Suprapubic skin (tissue), 4 donors: ENCODE results near the gene GRIN2A. TPM values are rescaled to one million over a fixed set of nuclear protein-coding genes. Genes with fewer than 3 reads are reported as not detected.

Experiments used
- DNase-seq, 2 donors: peaks; one replicate each; pipeline ENCODE4 v3.0.0-alpha.2; 2019; ENCODE audit warnings: low spot score in 2 of 2
- H3K27ac ChIP-seq: fragments of 200-600 bp; sonication (generic); one replicate; pipeline ENCODE4 v1.5.1; 2019
- H3K27me3 ChIP-seq: fragments of 200-600 bp; sonication (generic); one replicate; pipeline ENCODE4 v1.5.1; 2019
- H3K36me3 ChIP-seq: fragments of 200-600 bp; sonication (generic); one replicate; pipeline ENCODE4 v1.5.1; 2019
- H3K4me1 ChIP-seq: fragments of 200-600 bp; sonication (generic); one replicate; pipeline ENCODE4 v1.5.1; 2019
- H3K4me3 ChIP-seq: fragments of 200-600 bp; sonication (generic); one replicate; pipeline ENCODE4 v1.5.1; 2019; ENCODE audit warnings: mild to moderate bottlenecking
- H3K9me3 ChIP-seq: fragments of 200-600 bp; sonication (generic); one replicate; pipeline ENCODE4 v1.5.1; 2019
- CTCF ChIP-seq, 2 donors: fragments of 200-600 bp in 1 of 2; fragments of 450-650 bp in 1 of 2; sonication (generic) in 1 of 2; IDR thresholded peaks; one replicate each; pipeline ENCODE4 v1.5.1; 2016 to 2019; ENCODE audit warnings: antibody characterized with exemption in 2 of 2, mild to moderate bottlenecking in 1 of 2, moderate library complexity in 1 of 2
- EP300 ChIP-seq: sonication (generic); formaldehyde crosslinking; IDR thresholded peaks from one replicate; pipeline ENCODE4 v1.6.1; 2017; ENCODE audit warnings: antibody characterized with exemption
- POLR2A ChIP-seq, 2 donors: fragments of 450-650 bp; IDR thresholded peaks; one replicate each; pipeline ENCODE4 v1.6.1; 2017; ENCODE audit warnings: antibody characterized with exemption in 2 of 2, mild to moderate bottlenecking in 2 of 2, moderate library complexity in 2 of 2
- POLR2AphosphoS5 ChIP-seq, 3 donors: sonication (generic); formaldehyde crosslinking; IDR thresholded peaks; one replicate each; pipeline ENCODE4 v1.6.1; 2017; ENCODE audit warnings: antibody characterized with exemption in 3 of 3
- WGBS: methylation state at CpG from one replicate; pipeline ENCODE4 v1.1.5; 2018; 5-methylcytosine and 5-hydroxymethylcytosine counted together
- total RNA-seq, 4 donors: library from RNA; depleted of rRNA; stranded (reverse); fragments of >200 nt; gene quantifications; one replicate each; pipeline ENCODE4 v1.1.0, GENCODE V29; 2016

GRIN2A gene
- total RNA-seq, 4 donors from 2014 or later: 0.08 to 5.4 (median 1.3) TPM

GRCh38 chr16:10085078-10085798, 97.0 kb downstream of the GRIN2A start:
- no peak for DNase-seq
- Histone ChIP-seq H3K27me3 (no peaks in the 10 kb centered on the region), H3K36me3 (no peaks in the 10 kb centered on the region), H3K27ac (no peak overlapping the region), H3K4me3 (no peak overlapping the region), H3K9me3 (no peaks in the 10 kb centered on the region), H3K4me1 (peaks cover 1% of the 10 kb centered on the region)
- WGBS: 83% methylated on average over 6 of the region's 6 CpGs
- TF ChIP-seq CTCF (IDR thresholded peaks at IDR 0.05): no peak
- no peak for TF ChIP-seq POLR2A (IDR thresholded peaks at IDR 0.05)
- no peak for TF ChIP-seq EP300
- TF ChIP-seq POLR2AphosphoS5 (IDR thresholded peaks at IDR 0.05): no peak

- peaks cover 8% of the 10 kb centered on the region for H3K4me1 ChIP-seq
- H3K4me3 ChIP-seq: no peak overlapping the region
- 73% methylated on average over 4 of the region's 5 CpGs for WGBS
- TF ChIP-seq CTCF (IDR thresholded peaks at IDR 0.05) (no peak), POLR2AphosphoS5 (IDR thresholded peaks at IDR 0.05) (no peak), EP300 (no peak), POLR2A (IDR thresholded peaks at IDR 0.05) (no peak)
- no peaks in the 10 kb centered on the region for H3K36me3 ChIP-seq
- no peaks in the 10 kb centered on the region for H3K27me3 ChIP-seq
- no peak overlapping the region for H3K27ac ChIP-seq
- DNase-seq: no peak
- no peaks in the 10 kb centered on the region for H3K9me3 ChIP-seq
Observed at GRCh38 chr16:10083301-10083700, 98.9 kb downstream of the GRIN2A start.

GRCh38 chr16:10081201-10081940, 100.9 kb downstream of the GRIN2A start:
- H3K9me3 ChIP-seq: no peaks in the 10 kb centered on the region
- H3K27ac ChIP-seq: no peak overlapping the region
- no peak overlapping the region for H3K4me3 ChIP-seq
- DNase-seq: no peak
- H3K36me3 ChIP-seq: no peaks in the 10 kb centered on the region
- H3K4me1 ChIP-seq: peaks cover 8% of the 10 kb centered on the region
- TF ChIP-seq POLR2A (IDR thresholded peaks at IDR 0.05) (no peak), EP300 (no peak), CTCF (IDR thresholded peaks at IDR 0.05) (no peak), POLR2AphosphoS5 (IDR thresholded peaks at IDR 0.05) (no peak)
- WGBS: 73% methylated on average over 1 of the region's 1 CpG
- H3K27me3 ChIP-seq: no peaks in the 10 kb centered on the region

GRCh38 chr16:10080051-10080772, 102.0 kb downstream of the GRIN2A start:
- 9% methylated on average over 9 of the region's 9 CpGs for WGBS
- H3K36me3 ChIP-seq: no peaks in the 10 kb centered on the region
- no peak overlapping the region for H3K4me3 ChIP-seq
- H3K27ac ChIP-seq: no peak overlapping the region
- H3K4me1 ChIP-seq: peaks cover 8% of the 10 kb centered on the region
- TF ChIP-seq POLR2AphosphoS5 (IDR thresholded peaks at IDR 0.05) (no peak), EP300 (no peak), CTCF (IDR thresholded peaks at IDR 0.05) (no peak), POLR2A (IDR thresholded peaks at IDR 0.05) (no peak)
- no peaks in the 10 kb centered on the region for H3K9me3 ChIP-seq
- DNase-seq: no peak
- no peaks in the 10 kb centered on the region for H3K27me3 ChIP-seq

GRCh38 chr16:10078541-10078949, 103.7 kb downstream of the GRIN2A start:
- Histone ChIP-seq H3K4me3 (no peak overlapping the region), H3K36me3 (no peaks in the 10 kb centered on the region), H3K9me3 (no peaks in the 10 kb centered on the region), H3K27ac (no peak overlapping the region), H3K4me1 (peaks cover 8% of the 10 kb centered on the region), H3K27me3 (no peaks in the 10 kb centered on the region)
- TF ChIP-seq POLR2A (IDR thresholded peaks at IDR 0.05): no peak
- TF ChIP-seq POLR2AphosphoS5 (IDR thresholded peaks at IDR 0.05): no peak
- no peak for TF ChIP-seq EP300
- no peak for TF ChIP-seq CTCF (IDR thresholded peaks at IDR 0.05)
- DNase-seq: no peak
- 63% methylated on average over 7 of the region's 7 CpGs for WGBS
